ENCODE results near the gene LTBR.

LTBR gene

GRCh38 chr12:6383572-6384498, at the start of gene LTBR:
LTBR (plus strand) TSS chr12:6384162; CDS start chr12:6384359, 197 bp downstream.
- H3K4me3 ChIP-seq (replicated peaks in 1 of 2; ENCODE audit: low read depth in 2 of 2, low read length in 2 of 2): peak within 1 kb of the TSS; percentile 71 to 77
- peak; percentile 93 to 97 for DNase-seq (ENCODE audit: low read depth in 2 of 2)
- TF ChIP-seq CTCF (IDR thresholded peaks at IDR 0.05; ENCODE audit: low read depth, low read length): no peak

GRCh38 chr12:6334359-6334758, 49.6 kb upstream of the LTBR start:
- no peak overlapping the region for H3K4me3 ChIP-seq (replicated peaks in 1 of 2; ENCODE audit: low read depth in 2 of 2, low read length in 2 of 2)
- no peak for TF ChIP-seq CTCF (IDR thresholded peaks at IDR 0.05; ENCODE audit: low read depth, low read length)
- DNase-seq (ENCODE audit: low read depth in 2 of 2): no peak

- H3K4me3 ChIP-seq (replicated peaks in 1 of 2; ENCODE audit: low read depth in 2 of 2, low read length in 2 of 2): peak overlapping the region; percentile 39 to 47
- peak in 1 of 2 donors; percentile 29 for DNase-seq (ENCODE audit: low read depth in 2 of 2)
- no peak for TF ChIP-seq CTCF (IDR thresholded peaks at IDR 0.05; ENCODE audit: low read depth, low read length)
Observed at GRCh38 chr12:6334940-6335450, 49.0 kb upstream of the LTBR start.

- peak; percentile 59 for TF ChIP-seq CTCF (IDR thresholded peaks at IDR 0.05; ENCODE audit: low read depth, low read length)
- H3K4me3 ChIP-seq (replicated peaks in 1 of 2; ENCODE audit: low read depth in 2 of 2, low read length in 2 of 2): peak overlapping the region; percentile 39 to 47
- peak; percentile 88 to 92 for DNase-seq (ENCODE audit: low read depth in 2 of 2)
Observed at GRCh38 chr12:6335451-6336078, 48.4 kb upstream of the LTBR start.

- H3K4me3 ChIP-seq (replicated peaks in 1 of 2; ENCODE audit: low read depth in 2 of 2, low read length in 2 of 2): peak overlapping the region; percentile 99 to 100
- no peak for TF ChIP-seq CTCF (IDR thresholded peaks at IDR 0.05; ENCODE audit: low read depth, low read length)
- DNase-seq (ENCODE audit: low read depth in 2 of 2): peak; percentile 100
Observed at GRCh38 chr12:6336079-6336888, 47.7 kb upstream of the LTBR start.
